Hepatocyte (in vitro differentiated cells): ENCODE measurements around the gene TTBK2.

Experiments used
- CTCF ChIP-seq: fragments of 200-600 bp; sonication (generic); IDR thresholded peaks from 2 replicates; pipeline ENCODE4 v1.5.1; 2016; ENCODE audit warnings: antibody characterized with exemption, mild to moderate bottlenecking; ENCODE audit not compliant: poor library complexity
- EZH2 ChIP-seq: fragments of 200-600 bp; sonication (generic); IDR thresholded peaks from 2 replicates; pipeline ENCODE4 v1.6.1; 2016; ENCODE audit warnings: antibody characterized with exemption, mild to moderate bottlenecking, borderline replicate concordance

- TF ChIP-seq CTCF = no peak
- no peak for TF ChIP-seq EZH2
Measured at GRCh38 chr15:42854576-42854975, 66.0 kb downstream of the TTBK2 start.
